ENCODE data around the gene PRKN.

- no peak for TF ChIP-seq CTCF (IDR thresholded peaks at IDR 0.05; ENCODE audit: poor library complexity, severe bottlenecking)
- no peak for TF ChIP-seq REST (IDR thresholded peaks at IDR 0.05; ENCODE audit: borderline replicate concordance)
- no peak for TF ChIP-seq RAD21 (conservative IDR thresholded peaks at IDR 0.05)
- TF ChIP-seq POLR2AphosphoS5 (IDR thresholded peaks at IDR 0.05): no peak
- TF ChIP-seq EZH2 (IDR thresholded peaks at IDR 0.05; ENCODE audit: borderline replicate concordance, insufficient read depth, low read length, poor library complexity, severe bottlenecking): no peak
- TF ChIP-seq EP300 (conservative IDR thresholded peaks at IDR 0.05; ENCODE audit: poor library complexity, severe bottlenecking): no peak
- no peak for TF ChIP-seq TAF1 (IDR thresholded peaks at IDR 0.05; ENCODE audit: low read depth)
- TF ChIP-seq MXI1 (conservative IDR thresholded peaks at IDR 0.05; ENCODE audit: poor library complexity, severe bottlenecking): no peak
- no peak for TF ChIP-seq SMC3 (conservative IDR thresholded peaks at IDR 0.05; ENCODE audit: poor library complexity)
These were observed 358.5 kb downstream of the PRKN start for GRCh38 chr6:162369091-162369490.

Measured in neural cell (in vitro differentiated cells).